ENCODE results near the gene MARS1. TPM values are rescaled to one million over a fixed set of nuclear protein-coding genes. Genes with fewer than 3 reads are reported as not detected.

Gene MARS1
- total RNA-seq, 4 donors from 2014 or later: 53.2 to 81.0 (median 62.7) TPM

- 25% methylated on average over 3 of the region's 3 CpGs for WGBS
- peak overlapping the region; percentile 73 to 87 (median 82) for H3K27ac ChIP-seq (replicated peaks in 1 of 4)
Measured at GRCh38 chr12:57458665-57459054, 29.2 kb upstream of the MARS1 start.

GRCh38 chr12:57459055-57459749 lies 28.7 kb upstream of the MARS1 start:
- Histone ChIP-seq H3K27ac (replicated peaks in 1 of 4) (peak overlapping the region; percentile 73 to 87 (median 82)), H3K36me3 (no peaks in the 10 kb centered on the region), H3K4me3 (peak overlapping the region; percentile 64 to 79 (median 66)), H3K9me3 (no peaks in the 10 kb centered on the region), H3K4me1 (peaks cover 23 to 44% (median 40%) of the 10 kb centered on the region in 4 donors), H3K27me3 (peaks cover 0 to 28% (median 4%) of the 10 kb centered on the region in 4 donors)
- DNase-seq (ENCODE audit: extremely low spot score): peak; percentile 97
- WGBS: 1% methylated on average over 14 of the region's 24 CpGs
- intact Hi-C loops (cut with DNase I): no loop called here
- TF ChIP-seq EP300 (IDR thresholded peaks at IDR 0.05): no peak
- TF ChIP-seq CTCF (IDR thresholded peaks at IDR 0.05): peak; percentile 95 to 99 (median 96)
- TF ChIP-seq POLR2A (IDR thresholded peaks at IDR 0.05; ENCODE audit: low read depth): peak; percentile 48
- TF ChIP-seq POLR2AphosphoS5 (IDR thresholded peaks at IDR 0.05): peak; percentile 2 to 70

More at GRCh38 chr12:57458665-57459054, 29.2 kb upstream of the MARS1 start:
- no peak for DNase-seq (ENCODE audit: extremely low spot score)
- Histone ChIP-seq H3K4me1 (peaks cover 23 to 44% (median 40%) of the 10 kb centered on the region in 4 donors), H3K27me3 (peaks cover 0 to 28% (median 4%) of the 10 kb centered on the region in 4 donors), H3K9me3 (no peaks in the 10 kb centered on the region), H3K36me3 (no peaks in the 10 kb centered on the region), H3K4me3 (peak overlapping the region; percentile 64 to 79 (median 66))
- intact Hi-C loops (cut with DNase I): no loop called here
- TF ChIP-seq POLR2AphosphoS5 (IDR thresholded peaks at IDR 0.05) (no peak), EP300 (IDR thresholded peaks at IDR 0.05) (no peak), CTCF (IDR thresholded peaks at IDR 0.05) (no peak), POLR2A (IDR thresholded peaks at IDR 0.05; ENCODE audit: low read depth) (no peak)

- under 1% methylated on average over 23 of the region's 36 CpGs for WGBS
- DNase-seq (ENCODE audit: extremely low spot score): no peak
- intact Hi-C loops (cut with DNase I): loop anchor here (2.0 kb wide), 1 partner anchor 89 kb away; no protein-coding TSS in a partner anchor
- peak within 1 kb of the TSS; percentile 73 to 87 (median 82) for H3K27ac ChIP-seq (replicated peaks in 1 of 4)
- peaks cover 23 to 44% (median 40%) of the 10 kb centered on the region in 4 donors for H3K4me1 ChIP-seq
- no peak for TF ChIP-seq POLR2AphosphoS5 (IDR thresholded peaks at IDR 0.05)
- no peak for TF ChIP-seq POLR2A (IDR thresholded peaks at IDR 0.05; ENCODE audit: low read depth)
- TF ChIP-seq CTCF (IDR thresholded peaks at IDR 0.05): no peak
- no peak for TF ChIP-seq EP300 (IDR thresholded peaks at IDR 0.05)
- H3K9me3 ChIP-seq: no peaks in the 10 kb centered on the region
- H3K4me3 ChIP-seq: peak within 1 kb of the TSS; percentile 64 to 79 (median 66)
- H3K27me3 ChIP-seq: peaks cover 0 to 22% (median 4%) of the 10 kb centered on the region in 4 donors
- no peaks in the 10 kb centered on the region for H3K36me3 ChIP-seq
Measured at GRCh38 chr12:57459750-57460467, 28.0 kb upstream of the MARS1 start, which contains the start of gene GLI1. TSS of gene GLI1 (plus strand) at chr12:57459785. CDS start at chr12:57463692, 3,907 bp downstream.

- Histone ChIP-seq H3K36me3 (no peaks in the 10 kb centered on the region), H3K27ac (replicated peaks in 1 of 4) (peak overlapping the region in 2 of 4 donors; percentile 73 to 83), H3K4me1 (peaks cover 23 to 44% (median 40%) of the 10 kb centered on the region in 4 donors), H3K9me3 (no peaks in the 10 kb centered on the region), H3K4me3 (peak overlapping the region; percentile 64 to 79 (median 66)), H3K27me3 (peaks cover 0 to 17% (median 4%) of the 10 kb centered on the region in 4 donors)
- 5% methylated on average over 5 of the region's 6 CpGs for WGBS
- intact Hi-C loops (cut with DNase I): loop anchor here (2.0 kb wide), 1 partner anchor 88 kb away; no protein-coding TSS in a partner anchor
- TF ChIP-seq CTCF (IDR thresholded peaks at IDR 0.05): no peak
- TF ChIP-seq POLR2AphosphoS5 (IDR thresholded peaks at IDR 0.05): no peak
- TF ChIP-seq POLR2A (IDR thresholded peaks at IDR 0.05; ENCODE audit: low read depth): no peak
- TF ChIP-seq EP300 (IDR thresholded peaks at IDR 0.05): no peak
- DNase-seq (ENCODE audit: extremely low spot score): no peak
Measured at GRCh38 chr12:57460468-57460784, 27.4 kb upstream of the MARS1 start.

Data from esophagus muscularis mucosa (tissue), 4 donors.